PC-3 (cell line): ENCODE data around the gene WDR27. TPM values are rescaled to one million over a fixed set of nuclear protein-coding genes. Genes with fewer than 3 reads are reported as not detected.

Experiments used
- ATAC-seq: fragments of 200-7000 bp; cut with Tn5 transposase; 2 replicates; pipeline ENCODE4 v1.9.1; 2020; ENCODE audit warnings: mild to moderate bottlenecking, moderate library complexity
- BruUV-seq: library from RNA; stranded (reverse); fragments of 400-500 nt; replicated peaks from 2 replicates; lab custom pipeline; 2021; lab: Mats Ljungman, UMichigan
- CTCF ChIA-PET: fragments of 300-600 bp; sonication (Branson Sonifier 250); formaldehyde crosslinking; loops from one replicate; lab custom pipeline; 2022; ENCODE audit warnings: antibody characterized with exemption; lab: Charles Lee
- POLR2A ChIA-PET: fragments of 300-600 bp; sonication (Branson Sonifier 250); formaldehyde crosslinking; loops from one replicate; lab custom pipeline; 2022; ENCODE audit warnings: antibody characterized with exemption; ENCODE audit not compliant: unreplicated experiment; lab: Charles Lee
- DNase-seq: peaks from one replicate; pipeline ENCODE4 v3.0.0-alpha.2; 2015
- H2AFZ ChIP-seq: fragments of 300-600 bp; sonication (generic); 2 replicates; pipeline ENCODE4 v1.6.0; 2016; ENCODE audit warnings: antibody characterized with exemption, low read length
- H3F3A ChIP-seq: fragments of 300-600 bp; sonication (generic); one replicate; pipeline ENCODE4 v1.6.0; 2017; ENCODE audit warnings: antibody characterized with exemption, low read length, control low read depth, mild to moderate bottlenecking; ENCODE audit not compliant: unreplicated experiment
- H3K27ac ChIP-seq: fragments of 300-600 bp; sonication (generic); 2 replicates; pipeline ENCODE4 v1.5.1; 2016; ENCODE audit warnings: mild to moderate bottlenecking, low read length
- H3K27me3 ChIP-seq: fragments of 300-600 bp; sonication (generic); 2 replicates; pipeline ENCODE4 v1.6.1; 2016; ENCODE audit warnings: low read length, mixed read lengths
- H3K36me3 ChIP-seq: fragments of 300-600 bp; sonication (generic); 2 replicates; pipeline ENCODE4 v1.6.1; 2016; ENCODE audit warnings: low read depth, mixed run types, low read length, mixed read lengths
- H3K4me1 ChIP-seq: fragments of 300-600 bp; sonication (generic); 2 replicates; pipeline ENCODE4 v1.5.1; 2016; ENCODE audit warnings: low read length; ENCODE audit not compliant: insufficient read depth
- H3K4me2 ChIP-seq: fragments of 300-600 bp; sonication (generic); 2 replicates; pipeline ENCODE4 v1.6.0; 2016; ENCODE audit warnings: low read length
- H3K4me3 ChIP-seq: fragments of 300-600 bp; sonication (generic); 2 replicates; pipeline ENCODE4 v1.5.1; 2016; ENCODE audit warnings: mild to moderate bottlenecking, low read length, mixed read lengths
- H3K79me2 ChIP-seq: fragments of 300-600 bp; sonication (generic); 2 replicates; pipeline ENCODE4 v1.6.1; 2017; ENCODE audit warnings: low read length, mixed read lengths
- H3K9ac ChIP-seq: fragments of 300-600 bp; sonication (generic); 2 replicates; pipeline ENCODE4 v1.6.0; 2016; ENCODE audit warnings: mild to moderate bottlenecking, low read length
- H3K9me2 ChIP-seq: fragments of 300-600 bp; sonication (generic); replicated peaks from 2 replicates; pipeline ENCODE4 v1.6.1; 2016; ENCODE audit warnings: mixed run types, low read length, mixed read lengths
- H3K9me3 ChIP-seq: fragments of 300-600 bp; sonication (generic); 2 replicates; pipeline ENCODE4 v1.6.1; 2016; ENCODE audit warnings: low read length, mixed read lengths
- H4K20me1 ChIP-seq: fragments of 300-600 bp; sonication (generic); 2 replicates; pipeline ENCODE4 v1.6.1; 2016; ENCODE audit warnings: low read length, mixed read lengths
- CTCF ChIP-seq: fragments of 300-600 bp; sonication (generic); conservative IDR thresholded peaks from 2 replicates; pipeline ENCODE4 v1.5.1; 2017; ENCODE audit warnings: antibody characterized with exemption, low read depth, mild to moderate bottlenecking, low read length
- EZH2 ChIP-seq: fragments of 300-600 bp; sonication (generic); IDR thresholded peaks from one replicate; pipeline ENCODE4 v1.6.1; 2017; ENCODE audit warnings: antibody characterized with exemption, mild to moderate bottlenecking, low read length; ENCODE audit not compliant: unreplicated experiment
- EZH2phosphoT487 ChIP-seq: fragments of 300-600 bp; sonication (generic); IDR thresholded peaks from 2 replicates; pipeline ENCODE4 v1.6.1; 2018; ENCODE audit warnings: mild to moderate bottlenecking, antibody characterized with exemption, low read length, borderline replicate concordance
- intact Hi-C: fragments of 100-400 bp; cut with micrococcal nuclease; formaldehyde crosslinking; loops from 2 replicates; pipeline ENCODE4 v1.9.0; 2023
- total RNA-seq: library from RNA; depleted of rRNA; stranded (reverse); fragments of >200 nt; gene quantifications from 2 replicates; pipeline ENCODE4 v1.2.3, GENCODE V29; 2014

Gene WDR27
- total RNA-seq, 1 experiment from 2014 or later = 20.0 TPM

- Histone ChIP-seq H3K79me2 (no peaks in the 10 kb centered on the region), H3K9me3 (no peaks in the 10 kb centered on the region), H3K27me3 (no peaks in the 10 kb centered on the region), H3F3A (no peaks in the 10 kb centered on the region), H3K9ac (no peak overlapping the region), H3K27ac (no peak overlapping the region), H3K9me2 (no peaks in the 10 kb centered on the region), H3K36me3 (no peaks in the 10 kb centered on the region), H4K20me1 (no peaks in the 10 kb centered on the region), H3K4me2 (no peak overlapping the region), H2AFZ (no peak overlapping the region), H3K4me3 (no peak overlapping the region), H3K4me1 (no peaks in the 10 kb centered on the region)
- ChIA-PET POLR2A (no interaction called here), CTCF (no interaction called here)
- no peak for TF ChIP-seq EZH2
- no peak for TF ChIP-seq EZH2phosphoT487
- intact Hi-C loops = no loop called here
- DNase-seq (no peak), ATAC-seq (no peak)
- BruUV-seq = no TSS peak
Measured at GRCh38 chr6:169669889-169670288, 31.9 kb downstream of the WDR27 start.

GRCh38 chr6:169669147-169669546 lies 32.7 kb downstream of the WDR27 start:
- Histone ChIP-seq H3K9ac (no peak overlapping the region), H3K9me2 (no peaks in the 10 kb centered on the region), H3K9me3 (no peaks in the 10 kb centered on the region), H3K4me2 (no peak overlapping the region), H3K36me3 (no peaks in the 10 kb centered on the region), H3K27ac (no peak overlapping the region), H3F3A (no peaks in the 10 kb centered on the region), H4K20me1 (no peaks in the 10 kb centered on the region), H3K4me1 (no peaks in the 10 kb centered on the region), H3K79me2 (no peaks in the 10 kb centered on the region), H3K27me3 (no peaks in the 10 kb centered on the region), H2AFZ (no peak overlapping the region), H3K4me3 (no peak overlapping the region)
- no TSS peak for BruUV-seq
- DNase-seq (no peak), ATAC-seq (no peak)
- TF ChIP-seq CTCF (no peak), EZH2 (no peak), EZH2phosphoT487 (no peak)
- ChIA-PET POLR2A (no interaction called here), CTCF (no interaction called here)
- intact Hi-C loops = no loop called here

GRCh38 chr6:169668203-169668847 lies 33.5 kb downstream of the WDR27 start:
- POLR2A ChIA-PET = no interaction called here
- H3F3A ChIP-seq = no peaks in the 10 kb centered on the region
- no peaks in the 10 kb centered on the region for H3K79me2 ChIP-seq
- no peak overlapping the region for H2AFZ ChIP-seq
- no peaks in the 10 kb centered on the region for H3K36me3 ChIP-seq
- H3K27ac ChIP-seq = no peak overlapping the region
- CTCF ChIA-PET = no interaction called here
- ATAC-seq (no peak), DNase-seq (no peak)
- no peaks in the 10 kb centered on the region for H3K9me2 ChIP-seq
- TF ChIP-seq EZH2 (no peak), EZH2phosphoT487 (no peak), CTCF (no peak)
- H3K9me3 ChIP-seq = no peaks in the 10 kb centered on the region
- intact Hi-C loops = no loop called here
- no peaks in the 10 kb centered on the region for H3K4me1 ChIP-seq
- no peak overlapping the region for H3K9ac ChIP-seq
- H4K20me1 ChIP-seq = no peaks in the 10 kb centered on the region
- H3K4me3 ChIP-seq = no peak overlapping the region
- no peaks in the 10 kb centered on the region for H3K27me3 ChIP-seq
- no peak overlapping the region for H3K4me2 ChIP-seq
- BruUV-seq = no TSS peak
